ENCODE results near the gene ARPC5.

DNA sequence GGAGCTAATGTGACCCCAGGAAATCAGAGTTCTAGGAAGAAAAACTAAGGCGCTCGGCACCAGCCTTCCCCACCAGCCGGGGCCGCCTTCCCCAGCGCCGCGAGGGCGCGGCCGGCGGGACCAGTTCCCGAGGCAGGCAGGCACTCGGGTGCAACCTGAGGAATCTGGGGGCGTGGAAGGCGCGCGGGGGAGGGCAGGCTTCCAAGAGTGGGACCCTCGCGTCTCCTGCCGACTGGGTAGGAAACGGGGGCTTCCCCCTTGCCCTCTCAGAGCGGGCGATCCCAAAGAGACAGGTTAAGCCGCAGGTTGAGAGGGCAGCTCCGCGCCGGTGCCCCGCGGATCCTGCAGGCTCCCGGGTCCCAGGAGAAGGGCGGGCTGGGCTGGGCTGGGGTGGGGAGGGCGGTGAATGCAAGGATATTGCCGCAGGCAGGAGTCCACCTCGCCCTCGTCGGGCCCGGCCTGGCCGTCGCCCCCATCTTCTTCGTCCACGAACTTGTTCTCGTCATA lies 431 bp downstream of the ARPC5 start:
- TF ChIP-seq, protein P1, sequence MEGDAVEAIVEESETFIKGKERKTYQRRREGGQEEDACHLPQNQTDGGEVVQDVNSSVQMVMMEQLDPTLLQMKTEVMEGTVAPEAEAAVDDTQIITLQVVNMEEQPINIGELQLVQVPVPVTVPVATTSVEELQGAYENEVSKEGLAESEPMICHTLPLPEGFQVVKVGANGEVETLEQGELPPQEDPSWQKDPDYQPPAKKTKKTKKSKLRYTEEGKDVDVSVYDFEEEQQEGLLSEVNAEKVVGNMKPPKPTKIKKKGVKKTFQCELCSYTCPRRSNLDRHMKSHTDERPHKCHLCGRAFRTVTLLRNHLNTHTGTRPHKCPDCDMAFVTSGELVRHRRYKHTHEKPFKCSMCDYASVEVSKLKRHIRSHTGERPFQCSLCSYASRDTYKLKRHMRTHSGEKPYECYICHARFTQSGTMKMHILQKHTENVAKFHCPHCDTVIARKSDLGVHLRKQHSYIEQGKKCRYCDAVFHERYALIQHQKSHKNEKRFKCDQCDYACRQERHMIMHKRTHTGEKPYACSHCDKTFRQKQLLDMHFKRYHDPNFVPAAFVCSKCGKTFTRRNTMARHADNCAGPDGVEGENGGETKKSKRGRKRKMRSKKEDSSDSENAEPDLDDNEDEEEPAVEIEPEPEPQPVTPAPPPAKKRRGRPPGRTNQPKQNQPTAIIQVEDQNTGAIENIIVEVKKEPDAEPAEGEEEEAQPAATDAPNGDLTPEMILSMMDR (IDR thresholded peaks at IDR 0.05; ENCODE audit: low read depth, low read length) = no peak
- no peak for TF ChIP-seq POLR2A (IDR thresholded peaks at IDR 0.05; ENCODE audit: extremely low read depth, insufficient read length)
